Esophagus muscularis mucosa (tissue), 4 donors: ENCODE data around the gene RHBDF2. TPM values are rescaled to one million over a fixed set of nuclear protein-coding genes. Genes with fewer than 3 reads are reported as not detected.
"Not testable (repeated sequence)": the region's sequence is repeated elsewhere in the genome, so short reads cannot be mapped to it uniquely, and the experiment has no call there.

Experiments used
- DNase-seq: peaks from one replicate; pipeline ENCODE4 v3.0.0-alpha.2; 2017; ENCODE audit errors: extremely low spot score
- H3K27ac ChIP-seq, 4 donors: fragments of 200-600 bp; sonication (generic); replicated peaks in 1 of 4; 1 replicate in 3 of 4; 2 replicates in 1 of 4; pipeline ENCODE4 v1.5.1; 2016 to 2019; ENCODE audit warnings: mild to moderate bottlenecking in 1 of 4
- H3K27me3 ChIP-seq, 4 donors: fragments of 200-600 bp; sonication (generic); one replicate each; pipeline versions ENCODE4 v1.5.1 to v1.6.0; 2016 to 2019
- H3K36me3 ChIP-seq, 4 donors: fragments of 200-600 bp; sonication (generic); one replicate each; pipeline ENCODE4 v1.5.1; 2016 to 2019
- H3K4me1 ChIP-seq, 4 donors: fragments of 200-600 bp; sonication (generic); one replicate each; pipeline ENCODE4 v1.5.1; 2016 to 2019
- H3K4me3 ChIP-seq, 4 donors: fragments of 200-600 bp; sonication (generic); 1 replicate in 2 of 4; 2 replicates in 2 of 4; pipeline ENCODE4 v1.5.1; 2016 to 2019; ENCODE audit warnings: mild to moderate bottlenecking in 4 of 4, moderate library complexity in 1 of 4
- H3K9me3 ChIP-seq, 4 donors: fragments of 200-600 bp; sonication (generic); 1 replicate in 3 of 4; 2 replicates in 1 of 4; pipeline ENCODE4 v1.5.1; 2016 to 2019
- CTCF ChIP-seq, 3 experiments: fragments of 200-600 bp in 2 of 3; fragments of 450-650 bp in 1 of 3; sonication (generic) in 2 of 3; IDR thresholded peaks; one replicate each; pipeline ENCODE4 v1.5.1; 2017 to 2019; ENCODE audit warnings: antibody characterized with exemption in 3 of 3, mild to moderate bottlenecking in 2 of 3, moderate library complexity in 1 of 3
- EP300 ChIP-seq: sonication (generic); formaldehyde crosslinking; IDR thresholded peaks from one replicate; pipeline ENCODE4 v1.6.1; 2017; ENCODE audit warnings: antibody characterized with exemption
- POLR2A ChIP-seq: fragments of 450-650 bp; IDR thresholded peaks from one replicate; pipeline ENCODE4 v1.6.1; 2017; ENCODE audit warnings: antibody characterized with exemption, moderate library complexity, mild to moderate bottlenecking, low read depth
- POLR2AphosphoS5 ChIP-seq, 2 donors: sonication (generic); formaldehyde crosslinking; IDR thresholded peaks; one replicate each; pipeline ENCODE4 v1.6.1; 2017; ENCODE audit warnings: antibody characterized with exemption in 2 of 2
- WGBS: methylation state at CpG from one replicate; pipeline ENCODE4 v1.1.5; 2018; 5-methylcytosine and 5-hydroxymethylcytosine counted together
- intact Hi-C: fragments of 100-400 bp; cut with DNase I; formaldehyde crosslinking; loops from one replicate; pipeline ENCODE4 v1.15.1; 2023
- total RNA-seq, 4 donors: library from RNA; depleted of rRNA; stranded (reverse); fragments of >200 nt; gene quantifications; one replicate each; pipeline versions ENCODE4 v1.1.0 to v1.2.1, GENCODE V29; 2016

The RHBDF2 gene
- total RNA-seq, 4 donors from 2014 or later = 12.9 to 22.5 (median 15.4) TPM

- peak overlapping the region; percentile 80 to 90 (median 85) for H3K27ac ChIP-seq
- WGBS = 66% methylated on average over 27 of the region's 31 CpGs
- peaks cover 0 to 3% (median 0%) of the 10 kb centered on the region in 4 donors for H3K36me3 ChIP-seq
- no peak for TF ChIP-seq EP300
- TF ChIP-seq CTCF (IDR thresholded peaks at IDR 0.05) = no peak
- no peak for TF ChIP-seq POLR2AphosphoS5 (IDR thresholded peaks at IDR 0.05)
- TF ChIP-seq POLR2A = no peak
- H3K27me3 ChIP-seq = peaks cover 0 to 41% (median 0%) of the 10 kb centered on the region in 4 donors
- H3K4me3 ChIP-seq = peak overlapping the region in 3 of 4 donors; percentile 9 to 34 (median 10)
- peaks cover 58 to 65% (median 63%) of the 10 kb centered on the region in 4 donors for H3K4me1 ChIP-seq
- intact Hi-C loops = no loop called here
- DNase-seq = no peak
- H3K9me3 ChIP-seq = no peaks in the 10 kb centered on the region
Measured at GRCh38 chr17:76528528-76529223, 27.5 kb upstream of the RHBDF2 start.

- H3K27ac ChIP-seq = peak overlapping the region; percentile 80 to 90 (median 85)
- H3K4me3 ChIP-seq = peak overlapping the region in 3 of 4 donors; percentile 9 to 34 (median 10)
- no peak for TF ChIP-seq EP300
- no peak for TF ChIP-seq POLR2AphosphoS5 (IDR thresholded peaks at IDR 0.05)
- no peak for TF ChIP-seq CTCF (IDR thresholded peaks at IDR 0.05)
- TF ChIP-seq POLR2A = no peak
- no peaks in the 10 kb centered on the region for H3K9me3 ChIP-seq
- 54% methylated on average over 8 of the region's 15 CpGs for WGBS
- peaks cover 64 to 69% (median 68%) of the 10 kb centered on the region in 4 donors for H3K4me1 ChIP-seq
- intact Hi-C loops = no loop called here
- H3K36me3 ChIP-seq = peaks cover 0 to 3% (median 0%) of the 10 kb centered on the region in 4 donors
- no peak for DNase-seq
- H3K27me3 ChIP-seq = peaks cover 0 to 41% (median 0%) of the 10 kb centered on the region in 4 donors
Measured at GRCh38 chr17:76528156-76528527, 26.9 kb upstream of the RHBDF2 start.

- H3K4me3 ChIP-seq = peak overlapping the region in 3 of 4 donors; percentile 9 to 34 (median 10)
- TF ChIP-seq CTCF (IDR thresholded peaks at IDR 0.05) = peak; percentile 7 to 14 (median 13)
- TF ChIP-seq POLR2AphosphoS5 (IDR thresholded peaks at IDR 0.05) = peak; percentile 68 to 79
- peak; percentile 27 for TF ChIP-seq EP300
- TF ChIP-seq POLR2A = no peak
- intact Hi-C loops = no loop called here
- H3K27ac ChIP-seq = peak overlapping the region; percentile 80 to 90 (median 85)
- DNase-seq = no peak
- H3K4me1 ChIP-seq = peaks cover 69 to 73% (median 73%) of the 10 kb centered on the region in 4 donors
- no peaks in the 10 kb centered on the region for H3K9me3 ChIP-seq
- WGBS = 32% methylated on average over 26 of the region's 26 CpGs
- H3K36me3 ChIP-seq = peaks cover 0 to 3% (median 0%) of the 10 kb centered on the region in 4 donors
- peaks cover 0 to 44% (median 0%) of the 10 kb centered on the region in 4 donors for H3K27me3 ChIP-seq
Measured at GRCh38 chr17:76527430-76528111, 26.3 kb upstream of the RHBDF2 start.

- H3K4me3 ChIP-seq, H3K9me3 ChIP-seq, DNase-seq, intact Hi-C loops, H3K36me3 ChIP-seq: not testable (repeated sequence)
- Histone ChIP-seq H3K27me3 (peaks cover 0 to 48% (median 0%) of the 10 kb centered on the region in 4 donors), H3K27ac (peak overlapping the region; percentile 69 to 90 (median 85)), H3K4me1 (peaks cover 69 to 73% (median 72%) of the 10 kb centered on the region in 4 donors)
- WGBS = 73% methylated on average over 9 of the region's 9 CpGs
Measured at GRCh38 chr17:76527016-76527415, 25.8 kb upstream of the RHBDF2 start.

GRCh38 chr17:76525513-76525833, 24.2 kb upstream of the RHBDF2 start:
- H3K4me3 ChIP-seq, intact Hi-C loops, H3K36me3 ChIP-seq, DNase-seq, H3K9me3 ChIP-seq: not testable (repeated sequence)
- Histone ChIP-seq H3K4me1 (peaks cover 55 to 59% (median 58%) of the 10 kb centered on the region in 4 donors), H3K27me3 (peaks cover 0 to 47% (median 0%) of the 10 kb centered on the region in 4 donors), H3K27ac (peak overlapping the region in 2 of 4 donors; percentile 37 to 40)
- WGBS = 90% methylated on average over 7 of the region's 8 CpGs
